NCI-H1092 treated with DMSO at 0.1 percent for 48 hours (cell line): ENCODE data around the gene MAN2A1.
A peak's percentile ranks its signal among the peaks of the same experiment; 100 is the strongest.

Experiments used
- DNase-seq: peaks from one replicate; lab custom pipeline; 2025; lab: John Stamatoyannopoulos, UW

Gene MAN2A1

GRCh38 chr5:109682383-109682782 is 7.3 kb upstream of the MAN2A1 start:
- no peak for DNase-seq

DNA sequence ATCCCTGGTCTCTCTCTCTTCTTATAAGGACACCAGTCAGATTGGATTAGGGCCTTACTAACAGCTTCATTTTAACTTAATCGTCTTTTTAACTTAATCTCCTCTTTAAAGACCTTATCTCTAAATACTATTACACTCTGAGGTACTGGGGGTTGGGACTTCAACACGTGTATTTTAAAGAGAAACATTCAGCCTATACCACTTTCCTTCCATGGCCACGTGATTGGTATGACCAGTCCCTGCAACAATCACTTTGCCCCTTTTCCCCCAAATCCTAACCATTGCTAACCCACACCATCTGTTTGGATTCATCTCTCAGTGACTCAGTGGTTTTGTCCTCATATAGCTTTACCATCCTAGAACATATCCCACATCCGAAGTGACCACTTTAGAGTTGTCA is 3.8 kb upstream of the MAN2A1 start:
- no peak for DNase-seq

- DNase-seq: peak; percentile 47
These were observed 1.1 kb upstream of the MAN2A1 start for GRCh38 chr5:109688630-109688969.

GRCh38 chr5:109688970-109689739 is 572 bp upstream of the MAN2A1 start:
- peak; percentile 70 for DNase-seq

- DNase-seq: peak; percentile 23
These were observed 681 bp downstream of the MAN2A1 start for GRCh38 chr5:109690242-109690974.

- peak; percentile 20 for DNase-seq
These were observed 1.3 kb downstream of the MAN2A1 start for GRCh38 chr5:109690975-109691574.

- no peak for DNase-seq
These were observed 2.3 kb downstream of the MAN2A1 start for GRCh38 chr5:109691996-109692395.

GRCh38 chr5:109692852-109693251 is 3.1 kb downstream of the MAN2A1 start:
- DNase-seq: no peak

DNA sequence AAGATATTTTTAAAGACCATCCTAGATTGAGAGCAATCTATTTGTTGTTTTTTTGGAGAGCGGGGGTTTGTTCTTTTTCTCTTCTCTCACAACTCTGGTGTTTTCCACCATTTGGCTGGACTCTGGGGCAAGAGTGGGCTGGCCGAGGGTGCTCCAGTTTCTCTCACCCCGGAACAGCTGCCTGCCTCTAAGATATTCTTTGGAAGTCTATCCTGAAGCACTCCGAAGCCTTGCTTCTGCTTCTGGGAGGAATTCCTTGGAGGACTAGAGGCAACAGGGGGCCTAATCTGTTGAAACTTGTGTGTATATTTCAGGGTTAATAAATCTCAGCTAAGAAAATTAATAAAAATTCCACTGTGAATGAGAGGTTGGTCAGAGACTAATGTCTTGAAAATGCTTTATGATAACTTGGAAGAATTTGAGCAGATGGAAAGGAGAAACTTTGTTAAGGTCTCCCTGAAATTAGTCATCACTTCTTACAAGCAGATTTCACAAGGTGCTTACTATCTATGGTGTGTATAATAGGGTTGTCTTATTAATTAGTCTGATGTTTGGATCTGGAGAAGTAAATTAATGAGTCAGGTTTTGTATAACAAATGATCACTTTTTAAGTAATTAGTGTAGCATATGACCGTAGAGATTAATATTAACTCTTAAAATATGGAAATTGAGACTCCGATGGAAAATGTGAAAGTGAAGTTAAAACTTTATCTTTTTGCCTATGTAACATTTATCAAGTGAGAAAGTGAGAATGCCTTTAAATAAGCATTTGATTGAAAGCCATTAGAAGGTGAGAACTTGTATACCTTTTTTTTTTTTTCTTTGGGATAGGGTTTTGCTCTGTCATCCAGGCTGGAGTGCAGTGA is 4.0 kb downstream of the MAN2A1 start:
- no peak for DNase-seq

DNA sequence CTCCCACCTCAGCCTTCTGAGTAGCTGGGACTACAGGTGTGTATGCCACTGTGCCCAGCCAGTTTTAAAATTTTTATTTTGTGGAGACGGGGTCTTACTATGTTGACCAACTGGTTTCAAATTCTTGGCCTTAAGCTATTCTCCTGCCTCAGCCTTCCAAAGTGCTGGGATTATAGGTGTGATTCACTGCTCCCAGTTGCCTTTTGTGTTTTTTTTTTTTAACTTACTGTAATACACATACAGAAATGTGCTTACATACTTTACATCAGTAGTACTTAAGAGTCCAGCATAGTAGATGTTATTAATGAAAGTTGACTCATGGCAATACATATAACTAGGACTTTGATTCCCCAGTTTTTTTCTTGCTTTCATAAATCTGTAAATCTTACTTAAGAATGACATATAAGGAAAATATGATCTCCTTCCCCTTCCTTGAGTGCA is 4.7 kb downstream of the MAN2A1 start:
- no peak for DNase-seq

- DNase-seq: no peak
These were observed 5.5 kb downstream of the MAN2A1 start for GRCh38 chr5:109695005-109695926.

GRCh38 chr5:109697339-109697738 is 7.6 kb downstream of the MAN2A1 start:
- DNase-seq: no peak

- no peak for DNase-seq
These were observed 10.9 kb downstream of the MAN2A1 start for GRCh38 chr5:109700516-109701153.

- DNase-seq: no peak
These were observed 11.5 kb downstream of the MAN2A1 start for GRCh38 chr5:109701252-109701651.

DNA sequence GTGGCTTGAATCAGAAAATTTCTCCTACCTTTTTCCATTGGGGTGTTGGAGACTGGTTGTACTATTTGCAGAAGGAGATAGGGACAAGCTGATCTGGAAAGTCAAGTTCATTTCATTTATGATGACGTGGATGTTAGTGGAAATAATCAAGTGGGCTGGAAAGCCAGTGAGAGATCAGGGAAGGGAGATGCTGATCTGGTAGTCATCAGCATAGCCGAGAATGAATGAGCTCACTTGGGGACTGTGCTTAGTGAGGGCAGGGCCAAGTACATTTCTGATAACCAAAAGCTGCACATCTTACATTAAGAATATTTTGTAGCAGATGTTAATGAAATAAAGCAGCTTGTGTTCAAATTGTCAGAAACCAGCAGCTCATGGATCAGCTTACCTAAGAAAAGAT is 12.1 kb downstream of the MAN2A1 start:
- DNase-seq: no peak

GRCh38 chr5:109703166-109703565 is 13.4 kb downstream of the MAN2A1 start:
- no peak for DNase-seq

GRCh38 chr5:109703829-109704228 is 14.1 kb downstream of the MAN2A1 start:
- DNase-seq: no peak

GRCh38 chr5:109704282-109704952 is 14.7 kb downstream of the MAN2A1 start:
- no peak for DNase-seq

- DNase-seq: no peak
These were observed 15.9 kb downstream of the MAN2A1 start for GRCh38 chr5:109705596-109705995.

DNA sequence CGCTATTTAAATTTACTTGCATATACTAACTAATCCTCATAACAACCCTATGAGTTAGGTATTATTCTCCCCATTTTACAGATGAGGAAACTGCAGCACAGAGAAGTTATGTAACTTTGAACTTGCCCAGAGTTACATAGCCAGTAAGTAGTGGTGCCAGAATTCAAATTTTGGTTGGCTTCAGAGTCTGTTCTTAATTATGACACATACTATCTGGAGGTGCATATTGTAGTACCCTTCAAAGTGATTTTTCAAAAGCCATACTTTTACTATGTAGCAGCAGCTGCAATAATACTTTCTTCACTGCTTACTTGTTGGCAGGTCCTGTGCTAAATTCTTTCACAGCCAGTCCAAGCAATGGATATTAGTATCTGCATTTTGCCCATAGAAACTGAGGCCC is 16.4 kb downstream of the MAN2A1 start:
- DNase-seq: no peak
